Spleen (tissue), 7 donors: Measurements from ENCODE around the gene IL26.

Source experiments
- CTCF ChIP-seq, 11 experiments: fragments of 200-600 bp in 7 of 11; fragments of 450-650 bp in 4 of 11; sonication (generic) in 4 of 11; IDR thresholded peaks in 8 of 11; conservative IDR thresholded peaks in 3 of 11; 1 replicate in 7 of 11; 2 replicates in 4 of 11; pipeline versions ENCODE4 v1.4.0 to v1.8.0; 2016 to 2021; ENCODE audit warnings: antibody characterized with exemption in 11 of 11, inconsistent platforms in 4 of 11, mild to moderate bottlenecking in 1 of 11
- POLR2A ChIP-seq, 3 donors: fragments of 450-650 bp; IDR thresholded peaks; one replicate each; pipeline ENCODE4 v1.5.1; 2017; ENCODE audit warnings: antibody characterized with exemption in 3 of 3, mild to moderate bottlenecking in 1 of 3
- donor health status: DM: no; HTN: no; CAD: no; lungs with moderate emphysema.
- donor health status: DM: no; HTN: no; CAD: no.
- donor health status: DM: no; HTN: no; CAD: no.

- TF ChIP-seq POLR2A (IDR thresholded peaks at IDR 0.05): no peak
- TF ChIP-seq CTCF (IDR thresholded peaks at IDR 0.05 in 8 of 11, conservative IDR thresholded peaks at IDR 0.05 in 3 of 11): no peak
Observed at GRCh38 chr12:68227356-68227755, 1.7 kb upstream of the IL26 start.
